Measurements from ENCODE around the gene DTNBP1.

DNA sequence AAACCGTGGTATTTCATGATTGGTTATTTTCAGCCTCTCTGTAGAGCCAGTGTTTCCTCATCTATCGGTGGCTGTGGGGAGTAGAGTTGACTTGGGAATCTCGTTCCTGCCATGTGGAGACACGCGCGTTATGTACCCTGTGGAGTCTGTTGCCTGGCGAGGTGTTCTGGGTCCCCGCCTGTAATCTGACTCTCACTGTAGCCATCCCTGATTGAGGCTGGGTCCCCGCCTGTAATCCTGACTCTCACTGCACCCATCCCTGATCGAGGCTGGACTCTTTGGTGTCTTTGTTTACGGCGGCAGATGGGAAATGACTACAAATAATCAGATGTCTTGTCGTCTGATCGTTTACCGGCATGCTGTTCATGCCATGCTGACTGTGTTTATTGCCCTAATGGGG is 153.9 kb downstream of the DTNBP1 start:
- no peak for TF ChIP-seq SUZ12 (IDR thresholded peaks at IDR 0.05; ENCODE audit: extremely low read depth, insufficient read depth, insufficient read length)
- no peak for TF ChIP-seq YY1 (IDR thresholded peaks at IDR 0.05; ENCODE audit: insufficient read depth, insufficient read length)

Data from NT2/D1 (cell line).